CD14-positive monocyte (primary cell): Measurements from ENCODE around the gene TTC21A. TPM values are rescaled to one million over a fixed set of nuclear protein-coding genes. Genes with fewer than 3 reads are reported as not detected.

ENCODE experiments used
- DNase-seq, 3 donors: peaks; one replicate each; pipeline ENCODE4 v3.0.0-alpha.2; 2011 to 2022
- H2AFZ ChIP-seq: 2 replicates; pipeline ENCODE4 v1.6.0; 2012; ENCODE audit warnings: mild to moderate bottlenecking, low read depth, low read length, inconsistent platforms; ENCODE audit not compliant: insufficient read depth, poor library complexity, severe bottlenecking
- H3K27ac ChIP-seq, 2 donors: 1 replicate in 1 of 2; 2 replicates in 1 of 2; pipeline ENCODE4 v1.5.1; 2012 to 2013; ENCODE audit warnings: low read length in 2 of 2, control low read depth in 1 of 2, inconsistent platforms in 1 of 2, low read depth in 1 of 2, mild to moderate bottlenecking in 1 of 2
- H3K27me3 ChIP-seq, 2 donors: one replicate each; pipeline versions ENCODE4 v1.6.0 to v1.6.1; 2011 to 2013; ENCODE audit warnings: low read length in 2 of 2; ENCODE audit not compliant: control insufficient read depth in 2 of 2, insufficient read depth in 2 of 2
- H3K36me3 ChIP-seq, 2 donors: replicated peaks in 1 of 2; 1 replicate in 1 of 2; 2 replicates in 1 of 2; pipeline versions ENCODE4 v1.5.1 to v1.6.1; 2012 to 2013; ENCODE audit warnings: low read length in 2 of 2, control low read depth in 1 of 2, inconsistent platforms in 1 of 2, mild to moderate bottlenecking in 1 of 2; ENCODE audit not compliant: insufficient read depth in 2 of 2, control insufficient read depth in 1 of 2
- H3K4me1 ChIP-seq, 2 donors: 1 replicate in 1 of 2; 2 replicates in 1 of 2; pipeline versions ENCODE4 v1.5.1 to v1.6.1; 2012 to 2013; ENCODE audit warnings: low read length in 2 of 2, control low read depth in 1 of 2, inconsistent platforms in 1 of 2, mild to moderate bottlenecking in 1 of 2, moderate library complexity in 1 of 2; ENCODE audit not compliant: insufficient read depth in 2 of 2, control insufficient read depth in 1 of 2
- H3K4me2 ChIP-seq: replicated peaks from 2 replicates; pipeline ENCODE3; 2012; ENCODE audit warnings: low read length, moderate library complexity, mild to moderate bottlenecking; ENCODE audit not compliant: poor library complexity, severe bottlenecking; ENCODE audit errors: extremely low read depth
- H3K4me3 ChIP-seq, 3 experiments: fragments of 200-600 bp in 1 of 3; sonication (generic) in 1 of 3; replicated peaks in 1 of 3; 1 replicate in 2 of 3; 2 replicates in 1 of 3; pipeline ENCODE4 v1.5.1; 2011 to 2013; ENCODE audit warnings: low read length in 3 of 3, mild to moderate bottlenecking in 3 of 3, control low read depth in 2 of 3, low read depth in 2 of 3, inconsistent platforms in 1 of 3, moderate library complexity in 1 of 3
- H3K79me2 ChIP-seq: 2 replicates; pipeline ENCODE4 v1.6.0; 2012; ENCODE audit warnings: mild to moderate bottlenecking, control low read depth, inconsistent platforms, low read length, moderate library complexity; ENCODE audit not compliant: insufficient read depth
- H3K9ac ChIP-seq: 2 replicates; pipeline ENCODE4 v1.6.0; 2017; ENCODE audit warnings: low read length, mild to moderate bottlenecking; ENCODE audit not compliant: insufficient read depth, poor library complexity, severe bottlenecking
- H3K9me3 ChIP-seq, 2 donors: replicated peaks in 1 of 2; 1 replicate in 1 of 2; 2 replicates in 1 of 2; pipeline versions ENCODE4 v1.5.1 to v1.6.1; 2012 to 2013; ENCODE audit warnings: low read length in 2 of 2, control low read depth in 1 of 2; ENCODE audit not compliant: control insufficient read depth in 1 of 2, insufficient read depth in 1 of 2
- H4K20me1 ChIP-seq: 2 replicates; pipeline ENCODE4 v1.6.0; 2012; ENCODE audit warnings: mild to moderate bottlenecking, low read length, control low read depth, moderate library complexity; ENCODE audit not compliant: insufficient read depth
- H3K27ac Mint-ChIP-seq, 7 donors: one replicate each; pipeline ENCODE4 v1.8.0; 2020; ENCODE audit warnings: mild to moderate bottlenecking in 7 of 7, mixed read lengths in 7 of 7, moderate library complexity in 6 of 7, inconsistent platforms in 2 of 7
- H3K27me3 Mint-ChIP-seq, 3 donors: one replicate each; pipeline ENCODE4 v1.8.0; 2021 to 2022; ENCODE audit warnings: low read depth in 3 of 3, mild to moderate bottlenecking in 3 of 3, mixed read lengths in 3 of 3, moderate library complexity in 3 of 3, inconsistent platforms in 1 of 3
- H3K36me3 Mint-ChIP-seq, 2 donors: one replicate each; pipeline ENCODE4 v1.8.0; 2020; ENCODE audit warnings: mixed read lengths in 2 of 2, inconsistent platforms in 1 of 2, mild to moderate bottlenecking in 1 of 2
- H3K4me1 Mint-ChIP-seq: one replicate; pipeline ENCODE4 v1.8.0; 2020; ENCODE audit warnings: mild to moderate bottlenecking, mixed read lengths
- H3K4me3 Mint-ChIP-seq, 2 donors: one replicate each; pipeline ENCODE4 v1.8.0; 2020; ENCODE audit warnings: mild to moderate bottlenecking in 2 of 2, mixed read lengths in 2 of 2, moderate library complexity in 1 of 2
- H3K9me3 Mint-ChIP-seq, 7 donors: one replicate each; pipeline ENCODE4 v1.8.0; 2020 to 2022; ENCODE audit warnings: mixed read lengths in 7 of 7, mild to moderate bottlenecking in 6 of 7, moderate library complexity in 6 of 7, inconsistent platforms in 2 of 7
- WGBS: methylation state at CpG from one replicate; pipeline ENCODE4 v1.1.5; 2013; ENCODE audit warnings: missing lambda C conversion rate; ENCODE audit not compliant: insufficient coverage; 5-methylcytosine and 5-hydroxymethylcytosine counted together
- intact Hi-C, 2 donors: fragments of 100-400 bp; cut with micrococcal nuclease; formaldehyde crosslinking; loops; one replicate each; pipeline versions ENCODE4 v1.15.0 to v1.15.1; 2023
- polyA plus RNA-seq, 3 donors: library from polyadenylated mRNA; depleted of rRNA in 1 of 3; unstranded in 2 of 3; stranded (reverse) in 1 of 3; fragments of 300-500 nt in 2 of 3; fragments of >200 nt in 1 of 3; fragmentation: Illumina TruSeq in 2 of 3; gene quantifications; 1 replicate in 2 of 3; 2 replicates in 1 of 3; pipeline ENCODE4 v1.2.3, GENCODE V29; 2012 to 2021
- TF ChIP-seq, protein P1 (sequence below): fragments of 200-600 bp; IDR thresholded peaks from one replicate; pipeline ENCODE4 v1.8.0; 2022; ENCODE audit warnings: antibody characterized with exemption, mild to moderate bottlenecking

The TTC21A gene
- polyA plus RNA-seq, 3 donors: 0.67 to 12.9 (median 2.2) TPM

DNA sequence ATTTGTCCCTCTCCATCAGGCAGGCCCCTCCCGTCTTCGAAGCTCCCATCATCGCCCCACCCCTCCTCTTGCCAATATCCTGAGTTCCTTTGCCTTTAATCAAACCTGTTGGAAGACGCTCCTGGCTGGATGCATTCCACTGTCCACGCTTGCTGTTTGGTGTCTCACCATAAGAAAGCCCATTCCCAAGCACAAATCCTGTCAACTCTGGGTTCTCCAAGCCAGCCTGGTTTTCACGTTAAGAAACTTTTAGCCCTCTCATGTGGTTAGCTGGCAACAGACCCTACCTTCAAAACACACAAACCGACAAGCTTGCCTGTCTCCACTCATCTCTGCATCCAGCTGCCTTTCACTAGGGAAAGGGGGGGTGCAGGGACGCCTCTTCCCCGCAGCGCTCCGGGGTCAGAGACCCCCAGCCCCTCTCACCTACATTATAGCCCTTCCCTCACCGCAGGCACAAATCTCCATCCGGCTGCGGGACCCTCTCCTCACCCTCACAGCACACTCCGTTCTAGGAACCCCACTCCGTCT is 1.1 kb upstream of the TTC21A start:
- peak overlapping the region; percentile 87 for H2AFZ ChIP-seq
- H3K36me3 ChIP-seq: peaks cover 3 to 16% of the 10 kb centered on the region in 2 donors
- H3K27ac ChIP-seq: peak overlapping the region in 1 of 2 donors; percentile 82
- no peak for DNase-seq
- WGBS: 42% methylated on average over 11 of the region's 16 CpGs
- peak overlapping the region; percentile 89 to 95 for H3K4me3 Mint-ChIP-seq
- peak overlapping the region in 6 of 7 donors; percentile 38 to 83 (median 78) for H3K27ac Mint-ChIP-seq
- H3K9ac ChIP-seq: peak overlapping the region; percentile 87
- H4K20me1 ChIP-seq: peaks cover 53% of the 10 kb centered on the region
- H3K4me3 ChIP-seq: peak overlapping the region; percentile 64 to 85 (median 81)
- TF ChIP-seq, protein P1, sequence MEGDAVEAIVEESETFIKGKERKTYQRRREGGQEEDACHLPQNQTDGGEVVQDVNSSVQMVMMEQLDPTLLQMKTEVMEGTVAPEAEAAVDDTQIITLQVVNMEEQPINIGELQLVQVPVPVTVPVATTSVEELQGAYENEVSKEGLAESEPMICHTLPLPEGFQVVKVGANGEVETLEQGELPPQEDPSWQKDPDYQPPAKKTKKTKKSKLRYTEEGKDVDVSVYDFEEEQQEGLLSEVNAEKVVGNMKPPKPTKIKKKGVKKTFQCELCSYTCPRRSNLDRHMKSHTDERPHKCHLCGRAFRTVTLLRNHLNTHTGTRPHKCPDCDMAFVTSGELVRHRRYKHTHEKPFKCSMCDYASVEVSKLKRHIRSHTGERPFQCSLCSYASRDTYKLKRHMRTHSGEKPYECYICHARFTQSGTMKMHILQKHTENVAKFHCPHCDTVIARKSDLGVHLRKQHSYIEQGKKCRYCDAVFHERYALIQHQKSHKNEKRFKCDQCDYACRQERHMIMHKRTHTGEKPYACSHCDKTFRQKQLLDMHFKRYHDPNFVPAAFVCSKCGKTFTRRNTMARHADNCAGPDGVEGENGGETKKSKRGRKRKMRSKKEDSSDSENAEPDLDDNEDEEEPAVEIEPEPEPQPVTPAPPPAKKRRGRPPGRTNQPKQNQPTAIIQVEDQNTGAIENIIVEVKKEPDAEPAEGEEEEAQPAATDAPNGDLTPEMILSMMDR: no peak
- peaks cover 61% of the 10 kb centered on the region for H3K4me1 Mint-ChIP-seq
- no peaks in the 10 kb centered on the region for H3K9me3 Mint-ChIP-seq
- peak overlapping the region; percentile 95 for H3K4me2 ChIP-seq
- H3K9me3 ChIP-seq: no peaks in the 10 kb centered on the region
- no peaks in the 10 kb centered on the region for H3K27me3 ChIP-seq
- H3K27me3 Mint-ChIP-seq: peaks cover 3 to 16% (median 12%) of the 10 kb centered on the region in 3 donors
- peaks cover 29 to 42% of the 10 kb centered on the region in 2 donors for H3K4me1 ChIP-seq
- intact Hi-C loops: loop anchor here (2.0 to 10.0 kb wide), 4 partner anchors 40 to 178 kb away; partner anchors contain the start of gene CX3CR1 (in 1 of the 2)
- H3K36me3 Mint-ChIP-seq: peaks cover 19 to 35% of the 10 kb centered on the region in 2 donors
- peaks cover 49% of the 10 kb centered on the region for H3K79me2 ChIP-seq

DNA sequence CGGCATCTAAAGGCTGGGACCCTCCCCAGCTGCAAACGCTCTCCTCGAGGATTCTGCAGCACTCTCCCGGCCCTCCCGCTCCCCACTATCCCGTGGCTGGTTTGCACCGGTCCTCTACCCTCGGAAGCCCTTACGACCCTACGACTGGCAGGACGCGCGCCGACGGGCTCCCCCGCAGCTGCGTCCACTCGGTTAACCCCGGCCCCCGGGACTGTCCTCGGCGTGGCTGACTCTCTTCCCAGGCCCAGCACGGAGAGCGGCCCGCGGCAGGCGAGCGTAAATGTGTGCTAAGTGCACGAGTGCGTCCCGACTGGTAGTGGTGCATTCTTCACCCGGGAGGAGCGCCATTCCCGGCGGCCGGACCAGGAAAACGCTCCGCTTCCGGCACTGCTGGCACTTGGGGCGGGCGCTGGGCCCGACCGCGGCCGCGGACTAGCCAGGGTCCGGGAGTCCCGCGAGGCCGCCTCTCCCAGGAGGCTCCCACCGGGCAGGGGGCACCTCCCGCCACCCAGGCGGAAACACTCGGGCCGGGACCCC is 561 bp upstream of the TTC21A start:
- Histone ChIP-seq H3K4me2 (peak overlapping the region; percentile 95), H3K9me3 (no peaks in the 10 kb centered on the region), H3K9ac (peak overlapping the region; percentile 87), H3K4me3 (peak overlapping the region; percentile 64 to 85 (median 81)), H4K20me1 (peaks cover 47% of the 10 kb centered on the region), H3K27ac (peak overlapping the region in 1 of 2 donors; percentile 82), H2AFZ (peak overlapping the region; percentile 87), H3K4me1 (peaks cover 29 to 42% of the 10 kb centered on the region in 2 donors), H3K27me3 (no peaks in the 10 kb centered on the region), H3K36me3 (peaks cover 3 to 15% of the 10 kb centered on the region in 2 donors), H3K79me2 (peaks cover 49% of the 10 kb centered on the region)
- DNase-seq: peak in 1 of 3 donors; percentile 14
- under 1% methylated on average over 55 of the region's 55 CpGs for WGBS
- peak overlapping the region; percentile 38 to 83 (median 78) for H3K27ac Mint-ChIP-seq
- H3K27me3 Mint-ChIP-seq: peaks cover 3 to 16% (median 12%) of the 10 kb centered on the region in 3 donors
- intact Hi-C loops: loop anchor here (2.0 to 10.0 kb wide), 4 partner anchors 40 to 178 kb away; partner anchors contain the start of gene CX3CR1 (in 1 of the 2)
- TF ChIP-seq, protein P1: no peak
- peaks cover 59% of the 10 kb centered on the region for H3K4me1 Mint-ChIP-seq
- peaks cover 19 to 40% of the 10 kb centered on the region in 2 donors for H3K36me3 Mint-ChIP-seq
- H3K9me3 Mint-ChIP-seq: no peaks in the 10 kb centered on the region
- H3K4me3 Mint-ChIP-seq: peak overlapping the region; percentile 89 to 95
